Activated CD4-positive, alpha-beta T cell treated with anti-CD3 and anti-CD28 coated beads, Interleukin-10, Interleukin-2, amounts not matched to agents 100 ng/mL and 50 ng/mL, durations not matched to agents 16 hours and 8 hours (primary cell): ENCODE data around the gene LHB.

Experiments used
- DNase-seq: peaks from one replicate; pipeline ENCODE4 v3.0.0-alpha.2; 2020

The LHB gene

GRCh38 chr19:49006905-49007304, 10.0 kb downstream of the LHB start:
- no peak for DNase-seq

- DNase-seq = no peak
These were observed 11.8 kb downstream of the LHB start for GRCh38 chr19:49004964-49005614.

GRCh38 chr19:49004133-49004532, 12.8 kb downstream of the LHB start:
- no peak for DNase-seq

GRCh38 chr19:48999481-49000325, 17.2 kb downstream of the LHB start:
- peak; percentile 74 for DNase-seq

- DNase-seq = peak; percentile 63
These were observed 18.9 kb downstream of the LHB start for GRCh38 chr19:48997972-48998371.

- DNase-seq = no peak
These were observed 22.9 kb downstream of the LHB start for GRCh38 chr19:48994035-48994386.

- peak; percentile 100 for DNase-seq
These were observed 23.5 kb downstream of the LHB start, which contains the start of the genes GYS1 and RUVBL2 for GRCh38 chr19:48993175-48994034. Gene GYS1, minus strand, starts transcription at chr19:48993309. Its CDS starts 197 bp downstream, at chr19:48993112. Gene RUVBL2, plus strand, starts transcription at chr19:48993887. Its CDS starts 25 bp downstream, at chr19:48993912.

- DNase-seq = no peak
These were observed 24.2 kb downstream of the LHB start for GRCh38 chr19:48992581-48993174.

- no peak for DNase-seq
These were observed 24.9 kb downstream of the LHB start for GRCh38 chr19:48991873-48992580.

GRCh38 chr19:48991011-48991609, 25.8 kb downstream of the LHB start:
- DNase-seq = no peak

GRCh38 chr19:48990400-48990799, 26.5 kb downstream of the LHB start:
- no peak for DNase-seq

GRCh38 chr19:48989701-48990291, 27.1 kb downstream of the LHB start:
- no peak for DNase-seq

GRCh38 chr19:48988860-48989259, 28.0 kb downstream of the LHB start:
- DNase-seq = no peak

GRCh38 chr19:48988286-48988685, 28.6 kb downstream of the LHB start:
- DNase-seq = no peak

GRCh38 chr19:48987323-48987722, 29.6 kb downstream of the LHB start:
- DNase-seq = no peak

- no peak for DNase-seq
These were observed 30.7 kb downstream of the LHB start for GRCh38 chr19:48986211-48986610.

GRCh38 chr19:48985711-48986110, 31.2 kb downstream of the LHB start:
- DNase-seq = no peak

GRCh38 chr19:48982280-48982679, 34.6 kb downstream of the LHB start:
- DNase-seq = no peak

- DNase-seq = no peak
These were observed 39.8 kb downstream of the LHB start for GRCh38 chr19:48977061-48977460.

GRCh38 chr19:48975947-48976847, 40.7 kb downstream of the LHB start:
- DNase-seq = peak; percentile 57
